ENCODE data around the gene CIAO1. TPM values are rescaled to one million over a fixed set of nuclear protein-coding genes. Genes with fewer than 3 reads are reported as not detected.
"Not testable (repeated sequence)": the region's sequence is repeated elsewhere in the genome, so short reads cannot be mapped to it uniquely, and the experiment has no call there.

CIAO1 gene
- total RNA-seq, 1 donor from 2014 or later, result 110 TPM

GRCh38 chr2:96273763-96274162, 7.7 kb downstream of the CIAO1 start:
- DNase-seq (ENCODE audit: extremely low read depth, low read depth, low spot score), result no peak

GRCh38 chr2:96274355-96275056, 8.5 kb downstream of the CIAO1 start:
- no peak for DNase-seq (ENCODE audit: extremely low read depth, low read depth, low spot score)

GRCh38 chr2:96276787-96277499, 10.9 kb downstream of the CIAO1 start:
- no peak for DNase-seq (ENCODE audit: extremely low read depth, low read depth, low spot score)

- DNase-seq (ENCODE audit: extremely low read depth, low read depth, low spot score), result no peak
Measured at GRCh38 chr2:96287273-96287856, 21.3 kb downstream of the CIAO1 start.

GRCh38 chr2:96291751-96292150, 25.7 kb downstream of the CIAO1 start:
- no peak for DNase-seq (ENCODE audit: extremely low read depth, low read depth, low spot score)

- DNase-seq (ENCODE audit: extremely low read depth, low read depth, low spot score), result not testable (repeated sequence)
Measured at GRCh38 chr2:96294271-96294670, 28.2 kb downstream of the CIAO1 start.

- DNase-seq (ENCODE audit: extremely low read depth, low read depth, low spot score), result no peak
Measured at GRCh38 chr2:96296925-96297324, 30.9 kb downstream of the CIAO1 start.

GRCh38 chr2:96301865-96302264, 35.8 kb downstream of the CIAO1 start:
- DNase-seq (ENCODE audit: extremely low read depth, low read depth, low spot score), result no peak

- DNase-seq (ENCODE audit: extremely low read depth, low read depth, low spot score), result no peak
Measured at GRCh38 chr2:96304606-96305005, 38.6 kb downstream of the CIAO1 start.

- DNase-seq (ENCODE audit: extremely low read depth, low read depth, low spot score), result no peak
Measured at GRCh38 chr2:96305091-96305978, 39.3 kb downstream of the CIAO1 start, which contains the start of gene SNRNP200. Gene SNRNP200 (minus strand): TSS chr2:96305546. CDS start chr2:96305437, 109 bp downstream.

- no peak for DNase-seq (ENCODE audit: extremely low read depth, low read depth, low spot score)
Measured at GRCh38 chr2:96305979-96306308, 39.9 kb downstream of the CIAO1 start.

- DNase-seq (ENCODE audit: extremely low read depth, low read depth, low spot score), result no peak
Measured at GRCh38 chr2:96306370-96306769, 40.3 kb downstream of the CIAO1 start.

- no peak for DNase-seq (ENCODE audit: extremely low read depth, low read depth, low spot score)
Measured at GRCh38 chr2:96308248-96308647, 42.2 kb downstream of the CIAO1 start.

- no peak for DNase-seq (ENCODE audit: extremely low read depth, low read depth, low spot score)
Measured at GRCh38 chr2:96315005-96315399, 49.0 kb downstream of the CIAO1 start.

- no peak for DNase-seq (ENCODE audit: extremely low read depth, low read depth, low spot score)
Measured at GRCh38 chr2:96315400-96316071, 49.5 kb downstream of the CIAO1 start.

GRCh38 chr2:96316999-96317398, 51.0 kb downstream of the CIAO1 start:
- DNase-seq (ENCODE audit: extremely low read depth, low read depth, low spot score), result no peak

GRCh38 chr2:96317584-96317997, 51.6 kb downstream of the CIAO1 start:
- no peak for DNase-seq (ENCODE audit: extremely low read depth, low read depth, low spot score)

- DNase-seq (ENCODE audit: extremely low read depth, low read depth, low spot score), result no peak
Measured at GRCh38 chr2:96318723-96319122, 52.7 kb downstream of the CIAO1 start.

- no peak for DNase-seq (ENCODE audit: extremely low read depth, low read depth, low spot score)
Measured at GRCh38 chr2:96319396-96319795, 53.4 kb downstream of the CIAO1 start.

- DNase-seq (ENCODE audit: extremely low read depth, low read depth, low spot score), result no peak
Measured at GRCh38 chr2:96320326-96320725, 54.3 kb downstream of the CIAO1 start.
